Gastroesophageal sphincter (tissue), 3 donors: Measurements from ENCODE around the gene PCYT1A.

Source experiments
- POLR2A ChIP-seq, 2 donors: fragments of 450-650 bp; IDR thresholded peaks; one replicate each; pipeline ENCODE4 v1.6.1; 2017; ENCODE audit warnings: antibody characterized with exemption in 2 of 2, mild to moderate bottlenecking in 2 of 2, moderate library complexity in 1 of 2
- POLR2AphosphoS5 ChIP-seq: sonication (generic); formaldehyde crosslinking; IDR thresholded peaks from one replicate; pipeline ENCODE4 v1.6.1; 2017; ENCODE audit warnings: antibody characterized with exemption
- TF ChIP-seq, protein P1 (sequence below), 4 experiments: fragments of 200-600 bp in 2 of 4; fragments of 450-650 bp in 2 of 4; sonication (generic) in 1 of 4; IDR thresholded peaks; one replicate each; pipeline ENCODE4 v1.5.1; 2017 to 2019; ENCODE audit warnings: antibody characterized with exemption in 4 of 4, mild to moderate bottlenecking in 2 of 4, moderate library complexity in 2 of 4

DNA sequence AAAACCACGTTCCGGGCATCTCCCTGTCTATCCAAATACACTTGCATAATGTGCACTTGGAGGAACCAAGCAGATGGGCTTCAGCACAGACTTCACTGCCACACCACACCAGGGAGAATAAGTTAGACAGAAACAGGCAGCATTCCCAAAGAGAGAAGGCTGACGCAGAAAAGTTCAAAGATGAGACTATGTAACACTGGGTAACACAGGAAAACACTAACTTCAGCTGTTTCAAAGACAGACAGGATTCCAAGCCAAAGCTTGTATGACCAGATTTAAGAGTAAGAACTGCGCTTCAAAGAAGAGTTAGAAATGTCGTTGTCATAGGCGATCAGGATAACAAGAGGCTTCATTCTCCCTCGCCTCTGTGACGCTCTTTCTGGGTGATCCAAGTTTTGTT lies 51.3 kb downstream of the PCYT1A start:
- TF ChIP-seq, protein P1, sequence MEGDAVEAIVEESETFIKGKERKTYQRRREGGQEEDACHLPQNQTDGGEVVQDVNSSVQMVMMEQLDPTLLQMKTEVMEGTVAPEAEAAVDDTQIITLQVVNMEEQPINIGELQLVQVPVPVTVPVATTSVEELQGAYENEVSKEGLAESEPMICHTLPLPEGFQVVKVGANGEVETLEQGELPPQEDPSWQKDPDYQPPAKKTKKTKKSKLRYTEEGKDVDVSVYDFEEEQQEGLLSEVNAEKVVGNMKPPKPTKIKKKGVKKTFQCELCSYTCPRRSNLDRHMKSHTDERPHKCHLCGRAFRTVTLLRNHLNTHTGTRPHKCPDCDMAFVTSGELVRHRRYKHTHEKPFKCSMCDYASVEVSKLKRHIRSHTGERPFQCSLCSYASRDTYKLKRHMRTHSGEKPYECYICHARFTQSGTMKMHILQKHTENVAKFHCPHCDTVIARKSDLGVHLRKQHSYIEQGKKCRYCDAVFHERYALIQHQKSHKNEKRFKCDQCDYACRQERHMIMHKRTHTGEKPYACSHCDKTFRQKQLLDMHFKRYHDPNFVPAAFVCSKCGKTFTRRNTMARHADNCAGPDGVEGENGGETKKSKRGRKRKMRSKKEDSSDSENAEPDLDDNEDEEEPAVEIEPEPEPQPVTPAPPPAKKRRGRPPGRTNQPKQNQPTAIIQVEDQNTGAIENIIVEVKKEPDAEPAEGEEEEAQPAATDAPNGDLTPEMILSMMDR (IDR thresholded peaks at IDR 0.05) = no peak
- TF ChIP-seq POLR2A (IDR thresholded peaks at IDR 0.05) = no peak
- no peak for TF ChIP-seq POLR2AphosphoS5
